NCI-H128 (cell line): ENCODE data around the gene GABRR2.

ENCODE experiments used
- DNase-seq: peaks from one replicate; lab custom pipeline; 2025; ENCODE audit not compliant: unreplicated experiment; lab: John Stamatoyannopoulos, UW

The GABRR2 gene

GRCh38 chr6:89315249-89315885 is at the start of gene GABRR2:
Gene GABRR2, minus strand, starts transcription at chr6:89315299. Its CDS starts 134 bp downstream, at chr6:89315165.
- no peak for DNase-seq

GRCh38 chr6:89364586-89364985 is 49.5 kb upstream of the GABRR2 start:
- DNase-seq = no peak

- DNase-seq = no peak
These were observed 46.1 kb upstream of the GABRR2 start for GRCh38 chr6:89361171-89361570.

GRCh38 chr6:89360415-89360999 is 45.4 kb upstream of the GABRR2 start:
- no peak for DNase-seq

GRCh38 chr6:89359561-89359960 is 44.5 kb upstream of the GABRR2 start:
- no peak for DNase-seq

DNA sequence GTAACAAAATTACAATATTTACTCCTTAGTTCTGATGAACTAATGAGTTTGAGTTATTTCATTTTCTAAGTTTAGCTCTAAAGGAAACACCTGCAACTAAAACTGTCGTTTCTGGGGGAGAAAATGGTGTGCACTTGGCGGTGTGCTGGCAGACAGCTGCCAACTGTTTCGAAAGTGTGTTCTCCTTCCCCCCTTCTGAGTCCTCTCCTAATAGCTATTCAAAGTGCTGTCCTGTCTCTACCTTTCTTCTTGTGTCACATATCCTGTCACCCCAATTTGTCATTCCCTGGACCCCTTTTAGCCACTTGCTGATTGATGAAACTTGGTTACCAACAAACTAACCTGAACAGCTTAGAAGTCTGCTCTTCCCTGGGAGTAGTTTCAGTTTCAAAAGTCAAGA is 42.3 kb upstream of the GABRR2 start:
- DNase-seq = no peak

DNA sequence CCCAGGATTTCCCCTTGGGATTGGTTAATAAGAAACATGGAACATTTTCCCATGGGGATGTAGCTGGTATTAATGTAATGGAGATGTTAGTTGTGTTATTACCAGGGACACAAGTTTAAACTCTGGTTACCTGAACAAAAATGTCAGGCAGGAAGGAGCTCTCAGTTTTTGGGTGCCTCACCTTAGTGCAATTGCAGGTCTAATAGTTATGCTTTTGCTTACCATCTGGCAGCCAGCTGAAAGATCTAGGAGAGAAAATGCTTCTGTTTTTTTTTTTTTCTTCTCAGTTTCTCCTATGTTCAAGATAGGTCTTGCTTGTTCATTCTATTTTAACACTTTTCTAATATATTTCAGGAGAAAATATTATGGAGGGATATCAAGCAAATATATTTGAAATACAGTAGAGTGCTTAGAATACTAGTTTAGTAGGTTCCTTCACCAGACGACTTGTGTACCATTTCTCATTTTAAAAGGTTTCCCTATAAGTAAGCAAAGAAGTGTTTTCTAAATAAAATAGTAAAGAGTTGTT is 41.6 kb upstream of the GABRR2 start:
- no peak for DNase-seq

GRCh38 chr6:89355511-89356194 is 40.6 kb upstream of the GABRR2 start:
- DNase-seq = no peak

DNA sequence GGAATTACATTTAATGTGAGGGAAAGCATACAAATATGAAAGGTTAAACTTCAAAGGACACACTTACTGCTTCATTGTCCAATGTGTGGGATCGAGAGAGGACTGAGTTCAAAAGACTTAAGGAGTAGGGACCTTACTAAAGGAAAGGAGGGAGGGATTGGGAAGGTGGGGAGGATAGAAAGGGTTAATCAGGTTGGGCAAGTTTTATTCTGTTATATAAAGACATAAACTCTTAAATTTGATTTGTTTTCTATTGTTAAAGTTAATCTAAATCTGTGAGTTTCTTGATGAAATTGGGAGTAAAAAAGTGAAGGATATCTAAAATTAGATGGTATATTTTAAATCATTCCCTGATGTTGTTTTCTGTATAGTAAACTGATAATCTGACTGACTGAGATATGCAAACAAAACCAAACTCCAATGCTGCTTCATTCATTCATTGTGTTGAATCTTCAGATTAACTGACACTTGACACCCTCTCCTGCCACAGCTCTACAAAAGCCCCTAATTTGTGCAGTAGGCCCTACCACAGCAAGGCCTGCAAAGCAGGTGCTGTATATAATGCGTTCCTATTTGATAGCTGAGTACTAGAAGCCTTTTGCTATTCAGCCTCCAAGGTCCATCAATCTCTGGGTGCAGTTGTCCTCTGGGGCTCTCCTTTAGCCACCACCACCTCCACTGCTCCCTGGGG is 38.7 kb upstream of the GABRR2 start:
- peak; percentile 13 for DNase-seq

- DNase-seq = no peak
These were observed 38.0 kb upstream of the GABRR2 start for GRCh38 chr6:89353118-89353556.

DNA sequence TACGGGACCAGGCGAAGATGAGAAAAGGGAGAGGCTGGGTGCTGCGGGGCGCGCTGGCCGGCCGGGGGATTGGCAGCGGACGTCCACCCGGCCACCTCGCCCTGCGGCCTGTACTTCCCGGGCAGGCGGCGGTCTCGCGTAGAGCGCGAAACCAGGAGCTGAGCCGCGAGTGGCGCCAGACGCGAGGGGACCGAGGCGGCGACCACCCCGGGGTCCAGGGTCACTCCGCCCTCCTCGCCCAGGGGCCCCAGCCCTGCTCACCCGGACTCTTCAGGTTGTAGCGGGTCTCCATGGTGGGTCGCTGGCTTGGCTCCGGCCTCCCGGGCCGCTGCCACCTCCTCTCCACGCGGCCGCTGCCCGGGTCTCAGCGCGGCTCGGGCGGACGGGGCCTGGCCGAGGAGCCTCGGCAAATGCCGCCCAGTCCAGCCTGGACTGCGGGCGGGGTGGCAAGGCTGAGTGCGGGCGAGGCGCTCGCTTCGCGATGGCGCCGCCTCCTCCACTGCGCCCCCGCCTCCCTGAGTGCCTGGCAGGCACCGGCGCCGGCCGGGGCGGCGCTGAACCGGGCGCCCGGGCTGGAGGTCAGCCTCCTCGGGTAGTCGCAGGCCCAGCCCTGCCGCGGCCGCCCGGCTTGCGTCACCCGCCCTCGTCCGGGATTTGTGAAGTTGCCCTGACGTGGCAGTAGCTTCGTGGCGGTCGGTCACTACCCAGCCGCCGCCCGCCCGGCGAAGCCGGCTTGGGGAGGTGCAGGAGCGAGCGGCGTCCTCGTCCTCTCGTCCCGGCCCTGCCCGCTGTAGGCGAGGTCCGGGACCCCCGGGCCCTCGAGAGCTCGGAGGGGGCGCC is 37.4 kb upstream of the GABRR2 start, which contains the start of gene UBE2J1:
Gene UBE2J1 (minus strand): TSS at position 445 of the 840 bp plus-strand sequence. CDS start 153 bp downstream, at position 292.
- DNase-seq = peak; percentile 36

DNA sequence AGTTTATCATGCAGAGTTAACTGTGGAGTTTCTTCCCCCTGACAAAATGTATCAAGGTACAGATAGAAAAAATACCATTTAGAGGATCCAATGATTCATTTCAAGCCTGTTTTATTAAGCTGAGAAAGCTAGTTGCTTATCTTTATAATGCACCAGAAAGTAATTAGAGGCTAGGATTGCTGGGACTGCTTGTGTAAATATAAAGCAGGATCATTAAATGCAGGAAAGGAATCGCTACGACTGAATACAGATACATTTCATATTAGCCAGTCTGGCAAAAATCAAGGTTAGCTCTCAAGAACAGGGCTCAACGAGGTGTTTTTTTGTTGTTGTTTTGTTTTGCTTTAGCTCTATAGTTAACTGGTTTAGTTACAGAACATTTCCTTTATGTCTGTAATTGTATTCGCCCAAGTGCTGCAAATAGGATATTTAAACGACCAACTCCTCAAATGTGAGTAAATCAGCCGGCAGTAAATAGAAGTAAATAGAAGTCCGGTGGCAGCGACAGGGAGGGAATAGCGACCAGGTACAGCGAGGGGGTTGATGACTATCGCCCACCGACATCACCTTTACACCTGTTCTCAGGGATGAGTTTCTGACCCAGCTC is 36.7 kb upstream of the GABRR2 start:
- DNase-seq = no peak

DNA sequence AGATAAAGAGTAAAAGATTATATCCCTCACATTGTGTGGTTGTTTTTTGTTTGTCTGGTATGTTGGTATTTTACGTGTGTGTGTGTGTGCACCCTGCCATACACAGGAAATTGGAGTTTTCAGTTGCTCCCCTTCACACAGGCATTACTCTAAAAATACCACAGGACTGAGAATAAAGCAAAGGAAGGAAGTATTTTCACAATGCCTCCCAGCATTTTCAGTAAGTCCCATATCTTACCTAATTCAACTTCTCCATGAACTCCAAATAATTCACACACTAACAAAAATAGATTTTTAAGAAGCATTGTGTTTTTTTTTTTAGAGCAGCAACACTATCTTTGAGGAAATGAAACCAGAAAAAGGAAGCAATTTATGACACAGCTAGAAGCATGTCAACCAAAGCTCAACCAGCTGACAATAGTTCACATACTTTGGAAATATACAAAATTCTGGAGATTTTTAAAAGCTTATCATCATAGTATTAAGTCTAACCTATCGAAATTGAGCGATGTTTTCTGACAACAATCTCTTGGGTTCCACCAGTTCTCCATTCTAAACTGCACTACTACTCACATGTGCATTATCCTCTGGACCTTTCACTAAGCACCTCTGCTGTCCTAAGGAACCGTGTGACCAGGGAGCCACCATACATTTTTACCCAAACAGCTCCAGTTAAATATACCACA is 35.3 kb upstream of the GABRR2 start:
- DNase-seq = no peak

DNA sequence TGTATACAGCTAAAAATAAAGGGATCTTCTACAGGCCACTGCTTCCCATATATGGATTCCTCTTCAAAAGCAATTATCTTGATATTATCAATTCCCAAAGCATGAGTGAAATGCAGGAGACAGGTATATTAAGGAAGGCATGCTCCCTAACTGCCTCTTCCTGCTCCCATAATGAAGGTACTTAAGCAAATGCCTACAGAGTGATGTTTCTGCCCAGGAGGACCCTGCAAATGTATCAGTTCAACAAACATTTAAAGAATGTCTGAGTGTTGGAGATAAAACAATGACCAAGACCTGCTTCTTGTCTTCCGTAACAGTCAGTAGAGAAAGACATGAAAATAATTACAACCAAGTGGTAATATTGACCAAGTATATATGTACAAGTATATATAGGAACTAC is 33.3 kb upstream of the GABRR2 start:
- no peak for DNase-seq

- no peak for DNase-seq
These were observed 32.7 kb upstream of the GABRR2 start for GRCh38 chr6:89347825-89348224.

GRCh38 chr6:89346433-89346832 is 31.3 kb upstream of the GABRR2 start:
- no peak for DNase-seq

DNA sequence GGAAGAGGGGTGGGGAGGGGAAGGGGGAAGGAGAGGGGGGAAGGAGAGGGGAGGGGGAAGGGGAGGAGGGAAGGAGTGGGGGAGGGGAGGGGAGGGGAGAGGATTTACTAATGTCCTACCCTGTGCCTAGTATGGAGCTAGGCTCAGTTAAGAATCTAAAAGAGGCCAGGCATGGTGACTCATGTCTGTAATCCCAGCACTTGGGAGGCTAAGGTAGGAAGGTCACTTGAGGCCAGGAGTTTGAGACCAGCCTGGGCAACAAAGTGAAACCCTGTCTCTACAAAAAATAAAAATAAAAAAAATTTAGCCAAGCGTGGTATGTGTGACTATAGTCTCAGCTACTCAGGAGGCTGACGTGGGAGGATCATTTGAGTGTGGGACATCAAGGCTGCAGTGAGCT is 24.5 kb upstream of the GABRR2 start:
- no peak for DNase-seq

- DNase-seq = no peak
These were observed 20.1 kb upstream of the GABRR2 start for GRCh38 chr6:89335164-89335563.

DNA sequence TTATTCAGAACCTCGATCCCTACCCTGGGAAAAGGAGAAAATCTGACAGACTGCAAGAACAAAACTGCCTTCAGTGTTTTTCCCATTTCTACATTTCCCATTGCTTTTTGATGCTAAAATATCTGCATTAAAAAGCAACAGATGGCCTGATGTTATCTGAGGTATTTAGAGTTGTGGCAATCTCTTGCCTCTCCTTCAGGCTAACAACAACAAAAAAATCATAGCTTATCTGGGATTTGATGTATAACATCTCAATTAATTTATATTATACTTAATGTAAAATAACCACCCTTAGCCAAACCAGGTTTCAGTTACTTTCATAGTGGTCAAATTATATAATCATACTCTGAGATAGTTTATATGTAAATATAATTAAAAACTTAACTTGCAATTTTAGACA is 15.8 kb upstream of the GABRR2 start:
- no peak for DNase-seq

- no peak for DNase-seq
These were observed 13.9 kb upstream of the GABRR2 start for GRCh38 chr6:89328976-89329375.
